C4-2B (cell line): ENCODE measurements around the gene CACNA1G.

Experiments
- H3K27ac ChIP-seq: fragments of 450-650 bp; 2 replicates; pipeline ENCODE4 v1.5.1; 2017
- CTCF ChIP-seq: fragments of 450-650 bp; conservative IDR thresholded peaks from 2 replicates; pipeline ENCODE4 v1.5.1; 2017; ENCODE audit warnings: mild to moderate bottlenecking
- ZFX ChIP-seq: fragments of 450-650 bp; IDR thresholded peaks from 2 replicates; pipeline ENCODE4 v1.6.1; 2017

The CACNA1G gene

DNA sequence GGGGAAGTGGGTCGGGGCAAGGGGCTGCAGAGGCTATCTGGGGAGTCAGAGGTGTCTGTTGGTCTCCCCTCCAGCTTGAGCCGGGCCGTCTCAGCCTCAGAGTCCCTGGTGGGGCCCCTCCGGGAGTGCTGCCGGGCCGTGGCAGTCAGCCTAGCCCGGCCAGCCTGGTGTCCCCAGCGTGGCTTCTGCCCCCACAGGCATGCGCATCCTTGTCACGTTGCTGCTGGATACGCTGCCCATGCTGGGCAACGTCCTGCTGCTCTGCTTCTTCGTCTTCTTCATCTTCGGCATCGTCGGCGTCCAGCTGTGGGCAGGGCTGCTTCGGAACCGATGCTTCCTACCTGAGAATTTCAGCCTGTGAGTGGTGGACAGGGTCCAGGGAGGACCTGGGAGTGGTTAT lies 11.2 kb downstream of the CACNA1G start:
- TF ChIP-seq ZFX (no peak), CTCF (no peak)
- H3K27ac ChIP-seq: no peak overlapping the region

- no peak overlapping the region for H3K27ac ChIP-seq
- TF ChIP-seq CTCF: no peak
- no peak for TF ChIP-seq ZFX
These were observed 12.0 kb downstream of the CACNA1G start for GRCh38 chr17:50572541-50572940.

DNA sequence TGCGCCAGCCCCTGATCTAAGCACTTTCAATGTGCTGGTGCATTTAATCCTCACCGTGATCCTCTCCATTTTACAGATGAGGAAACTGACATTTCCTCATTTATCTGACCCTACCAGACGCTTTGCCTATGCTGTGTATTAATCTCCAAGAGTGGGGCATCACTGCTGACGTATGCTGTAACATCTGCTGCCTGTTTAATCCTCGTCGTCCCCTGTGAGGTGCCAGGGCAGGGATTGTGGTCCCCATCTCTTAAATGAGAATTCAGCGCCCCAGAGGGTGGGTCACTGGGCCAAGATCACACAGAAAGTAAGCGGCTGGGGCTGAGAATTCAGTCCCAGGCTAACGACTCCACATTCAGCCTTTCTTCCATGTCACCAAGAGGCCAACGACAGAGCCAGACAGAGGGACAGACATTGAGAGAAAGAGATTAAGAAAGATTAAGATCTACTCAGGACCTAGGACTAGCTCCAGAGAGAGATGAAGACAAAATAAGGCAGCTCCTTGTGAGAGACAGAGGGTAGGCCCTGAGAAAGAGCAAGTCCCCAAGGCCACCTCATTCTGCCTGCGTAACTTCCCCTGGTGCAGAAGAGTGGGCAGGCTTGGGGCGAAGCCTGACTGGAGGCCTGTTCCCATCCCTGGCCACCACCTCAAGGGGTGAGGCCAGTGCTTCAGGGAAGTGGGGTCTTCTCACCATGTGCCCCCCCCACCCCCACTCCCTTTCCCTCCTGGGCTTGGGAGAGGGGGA lies 13.5 kb downstream of the CACNA1G start:
- no peak overlapping the region for H3K27ac ChIP-seq

DNA sequence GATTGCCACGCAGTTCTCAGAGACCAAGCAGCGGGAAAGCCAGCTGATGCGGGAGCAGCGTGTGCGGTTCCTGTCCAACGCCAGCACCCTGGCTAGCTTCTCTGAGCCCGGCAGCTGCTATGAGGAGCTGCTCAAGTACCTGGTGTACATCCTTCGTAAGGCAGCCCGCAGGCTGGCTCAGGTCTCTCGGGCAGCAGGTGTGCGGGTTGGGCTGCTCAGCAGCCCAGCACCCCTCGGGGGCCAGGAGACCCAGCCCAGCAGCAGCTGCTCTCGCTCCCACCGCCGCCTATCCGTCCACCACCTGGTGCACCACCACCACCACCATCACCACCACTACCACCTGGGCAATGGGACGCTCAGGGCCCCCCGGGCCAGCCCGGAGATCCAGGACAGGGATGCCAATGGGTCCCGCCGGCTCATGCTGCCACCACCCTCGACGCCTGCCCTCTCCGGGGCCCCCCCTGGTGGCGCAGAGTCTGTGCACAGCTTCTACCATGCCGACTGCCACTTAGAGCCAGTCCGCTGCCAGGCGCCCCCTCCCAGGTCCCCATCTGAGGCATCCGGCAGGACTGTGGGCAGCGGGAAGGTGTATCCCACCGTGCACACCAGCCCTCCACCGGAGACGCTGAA lies 15.2 kb downstream of the CACNA1G start:
- TF ChIP-seq CTCF: no peak
- no peak for TF ChIP-seq ZFX
- H3K27ac ChIP-seq: no peak overlapping the region

More for the DNA sequence above, 13.5 kb downstream of the CACNA1G start:
- TF ChIP-seq CTCF (no peak), ZFX (no peak)

- TF ChIP-seq CTCF: no peak
- TF ChIP-seq ZFX: no peak
- H3K27ac ChIP-seq: no peak overlapping the region
These were observed 16.3 kb downstream of the CACNA1G start for GRCh38 chr17:50576864-50577263.

- no peak for TF ChIP-seq CTCF
- no peak for TF ChIP-seq ZFX
- no peak overlapping the region for H3K27ac ChIP-seq
These were observed 17.0 kb downstream of the CACNA1G start for GRCh38 chr17:50577451-50577954.

GRCh38 chr17:50578173-50578572 lies 17.7 kb downstream of the CACNA1G start:
- TF ChIP-seq CTCF: no peak
- TF ChIP-seq ZFX: no peak
- H3K27ac ChIP-seq: no peak overlapping the region
